Measurements from ENCODE around the gene CLCN7. TPM values are rescaled to one million over a fixed set of nuclear protein-coding genes. Genes with fewer than 3 reads are reported as not detected.

Gene CLCN7
- total and polyA plus RNA-seq, 9 of the 15 experiments (the other 6 are each of a cell fraction or from before 2014, with no cell fraction given) = 0.06 to 126 (median 18.7) TPM

DNA sequence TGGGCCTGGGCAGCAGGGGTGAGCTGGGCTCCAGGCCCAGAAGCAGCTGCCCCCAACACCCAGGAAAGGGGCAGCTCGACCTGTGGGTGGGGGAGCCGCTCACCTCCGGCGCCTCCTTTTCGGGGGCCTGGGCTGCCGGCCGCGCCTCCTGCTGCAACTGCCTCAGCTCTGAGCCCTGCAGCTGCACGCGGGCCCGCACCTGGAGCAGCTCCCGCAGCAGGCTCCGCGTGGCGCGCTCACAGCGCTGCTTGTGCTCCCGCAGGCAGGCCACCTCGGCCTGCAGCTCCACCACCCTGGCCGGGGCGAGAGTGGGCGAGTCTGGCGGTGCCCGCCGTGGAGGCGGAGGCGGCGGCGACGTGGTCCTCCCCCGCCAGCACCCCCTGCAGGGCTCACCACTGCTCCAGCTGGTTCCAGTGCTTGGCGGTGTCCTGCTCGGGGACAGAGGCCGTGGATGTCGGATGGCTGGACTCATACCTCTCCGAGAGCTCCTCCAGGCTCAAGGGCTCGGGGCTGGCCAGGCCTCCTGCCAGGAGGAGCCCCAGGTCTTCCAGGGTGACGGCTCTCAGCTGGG is 31.3 kb downstream of the CLCN7 start:
- H3K36me3 ChIP-seq (ENCODE audit: control insufficient read depth, insufficient read depth, low read length) = peaks cover 26% of the 10 kb centered on the region; the same call in 1 of the 3 replicates
- FAIRE-seq (no peak), ATAC-seq (peak; percentile 14; the same call in 2 of the 3 replicates), DNase-seq (ENCODE audit: extremely low read depth in 1 of 4, low spot score in 3 of 4) (no peak)
- H3K4me3 ChIP-seq = no peak overlapping the region
- 68% methylated on average over 16 of the region's 38 CpGs for WGBS (ENCODE audit: insufficient coverage, low coverage, missing lambda C conversion rate)
- peaks cover 0 to 58% of the 10 kb centered on the region in 2 experiments; a peak in 2 of 5 replicates for H3K4me1 ChIP-seq (replicated peaks in 1 of 2; ENCODE audit: control insufficient read depth in 2 of 2, insufficient read depth in 2 of 2, low read length in 2 of 2)
- intact Hi-C loops (cut with micrococcal nuclease) = no loop called here
- peak overlapping the region in 1 of 2 experiments; percentile 76; a peak in 2 of 4 replicates for H3K9ac ChIP-seq (ENCODE audit: insufficient read depth in 1 of 2, low read depth in 2 of 2, low read length in 2 of 2)
- in situ Hi-C loops (cut with MboI) = no loop called here
- H2AFZ ChIP-seq (ENCODE audit: low read depth, low read length) = no peak overlapping the region
- H3K9me1 ChIP-seq (ENCODE audit: control insufficient read depth, insufficient read depth, low read length) = no peaks in the 10 kb centered on the region
- BruUV-seq (replicated peaks) = no TSS peak
- H4K20me1 ChIP-seq (replicated peaks; ENCODE audit: control insufficient read depth, insufficient read depth, low read length) = no peaks in the 10 kb centered on the region
- no peak overlapping the region for H3K27ac ChIP-seq (ENCODE audit: extremely low read depth, low read depth, low read length)
- no peaks in the 10 kb centered on the region for H3K9me3 ChIP-seq (replicated peaks; ENCODE audit: control insufficient read depth, insufficient read depth, low read depth, low read length)
- TF ChIP-seq FOXP1 (CRISPR knock-in tag; IDR thresholded peaks at IDR 0.05) (no peak), BHLHE40 (IDR thresholded peaks at IDR 0.05; ENCODE audit: low read length) (no peak), ZKSCAN1 (IDR thresholded peaks at IDR 0.05; ENCODE audit: low read depth, low read length) (no peak), KLF16 (IDR thresholded peaks at IDR 0.05) (no peak), FOXJ2 (tag; IDR thresholded peaks at IDR 0.05) (no peak), HNRNPL (IDR thresholded peaks at IDR 0.05; ENCODE audit: low read depth, low read length) (0 out of 2 replicates have a peak, but pooled peaks have one; percentile 33), SMAD1 (IDR thresholded peaks at IDR 0.05; ENCODE audit: low read depth, low read length, partially characterized antibody) (no peak), CCNT2 (IDR thresholded peaks at IDR 0.05; ENCODE audit: borderline replicate concordance, extremely low read depth, insufficient read length, low read depth, low read length) (no peak), RBM17 (IDR thresholded peaks at IDR 0.05; ENCODE audit: borderline replicate concordance, low read depth, low read length) (no peak)
- TF ChIP-seq, protein P1, sequence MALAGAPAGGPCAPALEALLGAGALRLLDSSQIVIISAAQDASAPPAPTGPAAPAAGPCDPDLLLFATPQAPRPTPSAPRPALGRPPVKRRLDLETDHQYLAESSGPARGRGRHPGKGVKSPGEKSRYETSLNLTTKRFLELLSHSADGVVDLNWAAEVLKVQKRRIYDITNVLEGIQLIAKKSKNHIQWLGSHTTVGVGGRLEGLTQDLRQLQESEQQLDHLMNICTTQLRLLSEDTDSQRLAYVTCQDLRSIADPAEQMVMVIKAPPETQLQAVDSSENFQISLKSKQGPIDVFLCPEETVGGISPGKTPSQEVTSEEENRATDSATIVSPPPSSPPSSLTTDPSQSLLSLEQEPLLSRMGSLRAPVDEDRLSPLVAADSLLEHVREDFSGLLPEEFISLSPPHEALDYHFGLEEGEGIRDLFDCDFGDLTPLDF (CRISPR knock-in tag; IDR thresholded peaks at IDR 0.05) = no peak
- TF ChIP-seq, protein P2, sequence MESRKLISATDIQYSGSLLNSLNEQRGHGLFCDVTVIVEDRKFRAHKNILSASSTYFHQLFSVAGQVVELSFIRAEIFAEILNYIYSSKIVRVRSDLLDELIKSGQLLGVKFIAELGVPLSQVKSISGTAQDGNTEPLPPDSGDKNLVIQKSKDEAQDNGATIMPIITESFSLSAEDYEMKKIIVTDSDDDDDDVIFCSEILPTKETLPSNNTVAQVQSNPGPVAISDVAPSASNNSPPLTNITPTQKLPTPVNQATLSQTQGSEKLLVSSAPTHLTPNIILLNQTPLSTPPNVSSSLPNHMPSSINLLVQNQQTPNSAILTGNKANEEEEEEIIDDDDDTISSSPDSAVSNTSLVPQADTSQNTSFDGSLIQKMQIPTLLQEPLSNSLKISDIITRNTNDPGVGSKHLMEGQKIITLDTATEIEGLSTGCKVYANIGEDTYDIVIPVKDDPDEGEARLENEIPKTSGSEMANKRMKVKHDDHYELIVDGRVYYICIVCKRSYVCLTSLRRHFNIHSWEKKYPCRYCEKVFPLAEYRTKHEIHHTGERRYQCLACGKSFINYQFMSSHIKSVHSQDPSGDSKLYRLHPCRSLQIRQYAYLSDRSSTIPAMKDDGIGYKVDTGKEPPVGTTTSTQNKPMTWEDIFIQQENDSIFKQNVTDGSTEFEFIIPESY (CRISPR knock-in tag; IDR thresholded peaks at IDR 0.05) = peak; percentile 93
- TF ChIP-seq, protein P3, sequence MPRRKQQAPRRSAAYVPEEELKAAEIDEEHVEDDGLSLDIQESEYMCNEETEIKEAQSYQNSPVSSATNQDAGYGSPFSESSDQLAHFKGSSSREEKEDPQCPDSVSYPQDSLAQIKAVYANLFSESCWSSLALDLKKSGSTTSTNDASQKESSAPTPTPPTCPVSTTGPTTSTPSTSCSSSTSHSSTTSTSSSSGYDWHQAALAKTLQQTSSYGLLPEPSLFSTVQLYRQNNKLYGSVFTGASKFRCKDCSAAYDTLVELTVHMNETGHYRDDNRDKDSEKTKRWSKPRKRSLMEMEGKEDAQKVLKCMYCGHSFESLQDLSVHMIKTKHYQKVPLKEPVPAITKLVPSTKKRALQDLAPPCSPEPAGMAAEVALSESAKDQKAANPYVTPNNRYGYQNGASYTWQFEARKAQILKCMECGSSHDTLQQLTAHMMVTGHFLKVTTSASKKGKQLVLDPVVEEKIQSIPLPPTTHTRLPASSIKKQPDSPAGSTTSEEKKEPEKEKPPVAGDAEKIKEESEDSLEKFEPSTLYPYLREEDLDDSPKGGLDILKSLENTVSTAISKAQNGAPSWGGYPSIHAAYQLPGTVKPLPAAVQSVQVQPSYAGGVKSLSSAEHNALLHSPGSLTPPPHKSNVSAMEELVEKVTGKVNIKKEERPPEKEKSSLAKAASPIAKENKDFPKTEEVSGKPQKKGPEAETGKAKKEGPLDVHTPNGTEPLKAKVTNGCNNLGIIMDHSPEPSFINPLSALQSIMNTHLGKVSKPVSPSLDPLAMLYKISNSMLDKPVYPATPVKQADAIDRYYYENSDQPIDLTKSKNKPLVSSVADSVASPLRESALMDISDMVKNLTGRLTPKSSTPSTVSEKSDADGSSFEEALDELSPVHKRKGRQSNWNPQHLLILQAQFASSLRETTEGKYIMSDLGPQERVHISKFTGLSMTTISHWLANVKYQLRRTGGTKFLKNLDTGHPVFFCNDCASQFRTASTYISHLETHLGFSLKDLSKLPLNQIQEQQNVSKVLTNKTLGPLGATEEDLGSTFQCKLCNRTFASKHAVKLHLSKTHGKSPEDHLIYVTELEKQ (CRISPR knock-in tag; IDR thresholded peaks at IDR 0.05) = no peak
- H3K79me2 ChIP-seq (ENCODE audit: control insufficient read depth, insufficient read depth, low read length) = no peaks in the 10 kb centered on the region
- CTCF ChIA-PET (ENCODE audit: low intra/inter-chr PET ratio) = no interaction called here
- H3K4me2 ChIP-seq (ENCODE audit: insufficient read depth, low read length) = no peak overlapping the region
- H3K27me3 ChIP-seq (ENCODE audit: control insufficient read depth in 2 of 2, insufficient read depth in 2 of 2, low read length in 2 of 2) = no peaks in the 10 kb centered on the region
- POLR2A ChIA-PET = interaction anchor here (0.5 to 2.2 kb wide), 8 partner anchors 9 to 278 kb away, joined by 3 to 9 read pairs (median 4); partner anchors contain the start of gene UQCC4

Measured in K562 (cell line).